Effector memory CD4-positive, alpha-beta T cell (primary cell): Measurements from ENCODE around the gene CBL.

ENCODE experiments used
- DNase-seq, 3 donors: peaks; one replicate each; pipeline ENCODE4 v3.0.0-alpha.2; 2020
- H3K27ac ChIP-seq: 2 replicates; pipeline ENCODE4 v1.7.0; 2013; ENCODE audit warnings: mild to moderate bottlenecking, low read length, moderate library complexity; ENCODE audit not compliant: insufficient read depth, poor library complexity, severe bottlenecking
- H3K27me3 ChIP-seq: replicated peaks from 2 replicates; pipeline ENCODE4 v1.7.0; 2013; ENCODE audit warnings: mild to moderate bottlenecking, low read length; ENCODE audit not compliant: insufficient read depth, control insufficient read depth, poor library complexity, severe bottlenecking
- H3K36me3 ChIP-seq: 2 replicates; pipeline ENCODE4 v1.7.0; 2013; ENCODE audit warnings: mild to moderate bottlenecking, low read length, moderate library complexity; ENCODE audit not compliant: control insufficient read depth, insufficient read depth
- H3K4me1 ChIP-seq: 2 replicates; pipeline ENCODE4 v1.7.0; 2013; ENCODE audit warnings: low read length, mild to moderate bottlenecking; ENCODE audit not compliant: control insufficient read depth, insufficient read depth, poor library complexity, severe bottlenecking
- H3K4me3 ChIP-seq: 2 replicates; pipeline ENCODE4 v1.7.0; 2013; ENCODE audit warnings: low read length, low read depth, mild to moderate bottlenecking; ENCODE audit not compliant: insufficient read depth, poor library complexity, severe bottlenecking
- H3K9me3 ChIP-seq: 2 replicates; pipeline ENCODE4 v1.7.0; 2013; ENCODE audit warnings: mild to moderate bottlenecking, low read length, moderate library complexity; ENCODE audit not compliant: control insufficient read depth

Gene CBL

DNA sequence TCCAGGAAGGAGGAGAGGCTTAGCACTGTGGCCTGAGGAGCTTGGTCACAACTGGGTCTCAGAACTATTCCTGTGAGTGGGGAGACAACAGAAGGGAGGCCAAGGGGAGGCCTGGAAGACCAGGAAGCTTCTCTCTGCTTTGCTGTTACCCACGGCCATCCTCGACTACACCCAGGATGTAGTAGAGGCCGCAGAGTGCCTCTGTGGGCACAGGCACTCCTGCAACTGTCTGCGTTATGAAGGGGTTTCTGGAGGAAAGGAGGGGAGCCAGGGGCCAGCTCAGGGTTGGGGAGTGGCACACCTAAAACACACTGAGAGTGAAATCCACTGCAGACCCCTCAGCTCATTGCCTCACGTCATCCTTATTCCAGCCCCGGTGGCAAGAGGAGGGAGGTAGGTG lies 144.2 kb downstream of the CBL start:
- no peaks in the 10 kb centered on the region for H3K27me3 ChIP-seq
- H3K9me3 ChIP-seq: no peaks in the 10 kb centered on the region
- H3K4me3 ChIP-seq: no peak overlapping the region
- no peak overlapping the region for H3K27ac ChIP-seq
- no peaks in the 10 kb centered on the region for H3K4me1 ChIP-seq
- H3K36me3 ChIP-seq: no peaks in the 10 kb centered on the region
- DNase-seq: no peak

GRCh38 chr11:119351232-119351631 lies 145.1 kb downstream of the CBL start:
- no peak for DNase-seq
- Histone ChIP-seq H3K4me1 (no peaks in the 10 kb centered on the region), H3K9me3 (no peaks in the 10 kb centered on the region)

GRCh38 chr11:119352857-119353260 lies 146.7 kb downstream of the CBL start:
- Histone ChIP-seq H3K4me1 (no peaks in the 10 kb centered on the region), H3K9me3 (no peaks in the 10 kb centered on the region), H3K27me3 (peaks cover 2% of the 10 kb centered on the region), H3K36me3 (no peaks in the 10 kb centered on the region), H3K27ac (no peak overlapping the region), H3K4me3 (no peak overlapping the region)
- no peak for DNase-seq

More at GRCh38 chr11:119351232-119351631, 145.1 kb downstream of the CBL start:
- H3K36me3 ChIP-seq: no peaks in the 10 kb centered on the region
- peaks cover 2% of the 10 kb centered on the region for H3K27me3 ChIP-seq
- H3K27ac ChIP-seq: no peak overlapping the region
- no peak overlapping the region for H3K4me3 ChIP-seq

- Histone ChIP-seq H3K4me1 (no peaks in the 10 kb centered on the region), H3K27ac (no peak overlapping the region), H3K36me3 (no peaks in the 10 kb centered on the region), H3K27me3 (peaks cover 2% of the 10 kb centered on the region), H3K9me3 (no peaks in the 10 kb centered on the region), H3K4me3 (no peak overlapping the region)
- no peak for DNase-seq
Observed at GRCh38 chr11:119355091-119355843, 149.1 kb downstream of the CBL start.

DNA sequence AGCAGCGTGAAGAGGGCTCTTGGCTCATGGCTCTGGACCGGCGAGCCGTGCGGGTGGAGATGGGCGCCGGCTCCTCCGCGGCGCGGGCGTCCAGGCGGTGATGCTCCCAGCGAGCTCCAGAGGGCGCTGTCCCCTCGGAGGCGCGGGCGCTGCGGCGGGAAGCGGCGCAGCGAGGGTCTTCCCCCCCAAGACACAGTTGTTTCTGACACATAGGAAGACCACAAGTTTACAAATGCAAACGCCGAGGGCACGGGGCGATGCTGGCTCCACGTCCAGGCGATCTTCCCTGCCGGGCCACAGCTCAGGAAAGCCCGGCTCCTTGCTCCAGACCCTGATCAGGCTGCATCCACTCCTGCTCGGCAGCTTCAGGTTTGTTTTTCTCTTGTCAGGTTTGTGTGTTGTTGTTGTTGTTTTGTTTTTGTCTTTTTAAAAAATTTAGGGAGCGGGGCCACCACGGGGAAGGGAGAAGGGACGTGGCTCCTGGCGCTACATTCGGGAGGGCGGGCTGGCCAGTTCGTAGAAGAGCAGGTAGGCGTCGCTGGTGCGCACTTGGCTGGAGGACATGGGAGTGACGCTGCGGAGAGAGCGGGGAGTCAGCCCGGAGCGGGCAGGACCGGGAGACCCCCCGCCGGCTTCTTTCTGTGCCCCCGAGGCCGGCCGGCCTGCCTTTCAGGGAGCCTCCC lies 150.4 kb downstream of the CBL start:
- Histone ChIP-seq H3K9me3 (no peaks in the 10 kb centered on the region), H3K36me3 (no peaks in the 10 kb centered on the region), H3K27ac (no peak overlapping the region), H3K4me1 (no peaks in the 10 kb centered on the region), H3K4me3 (peak overlapping the region; percentile 72), H3K27me3 (peaks cover 2% of the 10 kb centered on the region)
- DNase-seq: peak; percentile 49 to 61 (median 55)

- no peak overlapping the region for H3K27ac ChIP-seq
- no peaks in the 10 kb centered on the region for H3K9me3 ChIP-seq
- peaks cover 2% of the 10 kb centered on the region for H3K27me3 ChIP-seq
- no peaks in the 10 kb centered on the region for H3K36me3 ChIP-seq
- DNase-seq: no peak
- no peak overlapping the region for H3K4me3 ChIP-seq
- no peaks in the 10 kb centered on the region for H3K4me1 ChIP-seq
Observed at GRCh38 chr11:119357074-119357473, 150.9 kb downstream of the CBL start.
